Embryonic facial prominence (tissue), 1 donor: Measurements from ENCODE around the gene PIK3R3.

Experiments used
- DNase-seq: peaks from one replicate; pipeline ENCODE4 v3.0.0-alpha.2; 2016; ENCODE audit errors: extremely low spot score

PIK3R3 gene

DNA sequence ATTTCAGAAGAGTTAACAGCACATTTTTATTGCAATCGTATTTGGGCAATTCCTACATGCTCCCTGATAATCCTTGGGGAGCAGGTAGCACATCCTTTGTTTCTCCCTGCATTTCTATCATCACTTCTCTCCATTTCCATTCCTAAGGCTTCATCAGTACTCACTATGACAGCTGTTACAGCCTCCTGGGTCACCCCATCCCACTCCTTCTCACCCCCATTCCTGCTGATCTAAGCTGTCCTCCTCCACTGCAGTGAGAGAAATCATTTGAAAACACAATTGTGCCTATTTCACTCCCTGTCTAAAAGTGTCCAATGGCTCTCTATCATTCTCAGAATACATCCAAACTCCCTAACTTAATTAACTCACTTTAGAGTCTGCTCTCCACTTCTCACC is 25.5 kb upstream of the PIK3R3 start:
- no peak for DNase-seq

DNA sequence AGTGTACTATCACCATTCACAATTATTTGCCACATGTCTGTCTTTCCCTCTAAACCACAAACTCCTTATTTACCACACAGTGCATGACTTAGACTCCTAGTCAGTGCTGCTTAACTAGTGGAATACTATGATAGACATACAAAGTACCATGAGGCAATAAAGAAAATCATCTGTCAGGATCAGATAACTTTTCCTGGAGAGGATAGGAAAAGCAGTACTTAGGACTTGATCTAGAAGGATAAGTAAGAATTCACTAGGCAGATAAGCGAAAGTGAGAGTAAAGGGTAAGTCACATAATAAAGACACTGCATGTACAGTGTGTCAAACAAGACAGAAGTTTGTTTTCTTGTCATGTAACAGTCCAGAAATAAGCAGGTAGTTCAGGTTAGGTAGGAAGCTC is 21.3 kb upstream of the PIK3R3 start:
- DNase-seq, result no peak

DNA sequence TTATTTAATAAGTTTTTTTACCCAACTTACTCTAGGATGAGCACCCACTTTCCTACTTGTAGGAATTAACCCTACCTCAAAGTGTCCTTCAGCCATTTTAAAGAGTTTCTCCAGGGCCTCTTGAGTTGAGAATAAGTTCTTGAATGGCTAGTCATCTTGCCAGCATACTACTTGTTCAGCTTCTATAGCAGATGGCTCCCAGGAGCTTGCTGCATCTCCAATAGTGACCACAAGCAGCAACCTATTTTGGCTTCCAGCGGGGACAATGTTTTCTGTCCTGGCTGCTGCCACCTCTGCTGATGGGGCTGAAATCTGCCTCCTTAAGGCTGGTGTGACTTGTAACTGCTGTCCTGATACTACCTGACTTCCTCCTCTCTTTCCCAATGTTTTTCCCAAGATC is 20.8 kb upstream of the PIK3R3 start:
- no peak for DNase-seq

DNA sequence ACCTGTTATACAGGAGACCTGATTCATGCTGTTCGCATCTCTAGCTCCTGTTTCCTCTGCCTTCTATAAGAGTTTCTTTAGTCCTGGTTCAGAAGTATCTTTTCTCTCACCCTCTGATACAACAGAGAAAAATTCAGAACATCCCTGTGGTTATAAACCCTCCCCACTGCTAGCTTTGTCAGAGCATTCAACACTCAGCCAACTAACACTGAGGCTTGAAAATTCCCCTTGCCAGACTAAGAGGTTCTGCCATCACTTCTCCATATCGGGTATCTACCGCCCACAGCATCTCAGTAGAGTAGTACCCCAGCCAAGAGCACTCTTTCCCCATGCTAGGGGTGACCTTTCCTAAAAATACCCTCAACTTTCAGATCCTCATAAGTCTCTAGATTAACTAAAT is 19.6 kb upstream of the PIK3R3 start:
- no peak for DNase-seq

DNA sequence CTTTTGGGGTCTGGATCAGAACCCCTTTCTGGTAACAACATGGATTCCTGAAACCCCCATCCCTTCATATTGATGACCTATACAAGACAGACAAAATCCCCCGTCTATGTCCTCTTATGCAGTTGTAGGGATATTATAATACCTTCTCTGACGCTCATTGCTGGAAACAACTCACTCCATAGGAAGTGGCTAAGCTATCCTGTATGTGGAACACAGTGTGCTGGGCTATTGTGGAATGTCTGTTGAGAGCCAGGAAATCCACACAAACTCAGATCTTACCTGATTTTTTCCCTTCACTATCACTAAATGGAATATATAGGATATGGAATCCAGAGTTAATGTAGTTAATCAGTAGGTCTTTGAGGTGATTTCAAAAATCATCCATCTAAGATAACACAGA is 17.7 kb upstream of the PIK3R3 start:
- DNase-seq, result no peak

DNA sequence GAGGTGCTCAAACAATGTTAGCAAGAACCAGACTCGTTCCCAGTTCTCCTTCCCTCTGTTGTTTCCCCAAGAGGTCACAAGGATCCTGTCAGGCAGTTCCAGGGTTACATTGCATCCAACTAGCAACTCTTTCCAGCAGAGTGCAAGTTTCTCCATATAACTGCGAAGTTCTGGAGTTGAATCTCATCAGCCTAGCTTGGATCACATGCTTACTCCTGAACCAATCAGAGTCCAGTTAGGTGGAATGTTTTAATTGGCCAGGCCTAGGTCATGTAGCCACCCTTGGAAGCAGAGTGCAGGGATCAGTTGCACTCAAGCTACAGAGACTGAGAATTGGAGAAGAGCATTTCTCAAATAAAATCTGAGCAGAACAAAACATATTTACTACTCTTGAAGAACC is 15.9 kb upstream of the PIK3R3 start:
- DNase-seq, result no peak

DNA sequence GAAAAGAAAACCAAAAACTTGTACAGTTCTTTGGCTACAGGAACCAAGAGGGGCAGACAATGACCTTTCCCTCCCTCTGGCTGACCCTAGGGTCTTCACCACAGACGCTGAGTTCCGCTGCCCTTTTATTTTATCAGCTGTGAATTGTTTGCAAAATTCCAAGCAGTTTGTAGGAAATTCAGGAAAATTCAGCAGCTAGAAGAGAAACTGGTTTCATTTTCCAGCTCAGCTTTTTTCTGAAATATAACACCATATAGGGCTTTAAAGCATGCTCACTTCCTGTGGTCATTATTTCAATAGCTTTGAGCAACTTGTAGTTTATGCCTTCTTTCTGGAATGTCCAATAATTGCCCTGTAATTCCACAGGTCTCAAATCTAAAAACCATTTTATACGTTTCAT is 5.5 kb upstream of the PIK3R3 start:
- no peak for DNase-seq

DNA sequence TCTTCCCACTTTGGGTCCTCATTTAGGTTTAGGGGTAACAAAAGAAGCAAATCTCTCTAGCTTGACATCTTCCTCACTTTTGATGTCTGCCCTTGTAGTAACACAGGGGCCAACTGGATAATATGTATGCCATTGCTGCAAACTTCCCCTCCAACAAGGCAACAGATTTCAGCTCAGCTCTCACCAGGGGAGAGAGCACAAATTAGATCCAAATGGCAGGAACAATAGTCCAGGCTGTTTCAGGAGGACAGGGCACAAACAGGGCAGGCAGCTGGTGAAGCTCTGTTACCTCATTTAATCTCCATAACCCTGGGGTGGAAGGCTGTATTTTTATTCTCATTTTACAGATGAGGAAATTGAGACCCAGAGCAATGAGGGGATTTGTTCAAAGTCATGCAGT is 4.3 kb upstream of the PIK3R3 start:
- no peak for DNase-seq

DNA sequence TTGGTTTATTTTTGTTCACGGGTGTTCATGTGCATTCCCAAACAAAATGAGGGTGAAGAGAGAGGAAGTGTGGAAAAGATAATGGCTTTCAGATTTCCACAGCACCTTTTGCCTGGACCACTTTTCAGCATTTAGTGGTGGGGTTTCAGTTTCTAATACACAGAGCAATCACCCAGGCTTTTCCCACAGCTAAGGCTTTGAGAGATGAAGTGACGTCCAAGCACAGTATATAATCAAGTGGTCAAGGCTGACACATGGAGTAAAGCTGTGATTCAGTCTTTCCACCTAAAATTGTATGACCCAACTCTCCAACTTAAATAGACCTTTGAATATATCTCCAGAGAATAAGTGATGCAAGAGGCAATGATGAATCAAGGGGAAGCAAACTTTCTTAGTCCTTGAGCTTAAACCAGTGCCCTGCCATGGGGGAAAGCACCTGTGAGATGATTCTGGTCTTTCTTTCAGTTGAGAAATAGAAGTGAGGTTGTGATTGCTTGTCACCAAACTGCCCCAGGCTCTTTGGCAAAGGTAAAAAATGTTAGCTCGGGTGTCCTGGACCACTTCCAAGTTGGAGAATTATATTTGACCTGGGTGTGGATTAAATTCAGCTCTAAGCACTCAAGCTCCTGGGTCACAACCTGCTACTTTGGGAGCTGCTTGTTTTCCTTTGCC is 2.4 kb upstream of the PIK3R3 start:
- DNase-seq, result no peak

DNA sequence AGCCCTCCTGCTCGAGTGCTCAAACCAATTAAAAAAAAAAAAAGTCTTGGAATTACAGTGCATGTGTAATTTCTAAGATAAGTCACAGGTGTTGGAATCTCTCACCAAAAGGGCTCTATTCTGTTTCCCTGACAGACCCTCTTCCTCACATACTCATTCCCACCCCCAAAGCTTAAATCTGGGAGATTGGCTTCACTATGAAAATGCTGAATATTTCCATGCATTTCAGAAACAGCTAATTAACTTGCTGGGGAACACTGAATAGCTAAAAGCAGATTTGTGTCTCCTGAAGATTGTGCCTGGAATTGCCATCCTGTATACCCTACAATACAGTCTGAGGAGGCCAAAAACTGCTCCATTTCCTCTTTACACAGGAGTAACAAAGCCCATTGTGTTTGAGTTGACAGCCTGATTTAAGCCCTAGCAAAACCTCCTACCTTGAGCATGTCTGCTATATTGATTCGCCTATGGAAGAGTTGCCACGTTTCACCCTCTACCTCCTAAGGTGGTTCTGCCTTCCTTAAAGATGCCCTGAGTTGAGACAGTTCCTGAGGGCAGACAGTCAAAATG is 1.4 kb upstream of the PIK3R3 start:
- no peak for DNase-seq

DNA sequence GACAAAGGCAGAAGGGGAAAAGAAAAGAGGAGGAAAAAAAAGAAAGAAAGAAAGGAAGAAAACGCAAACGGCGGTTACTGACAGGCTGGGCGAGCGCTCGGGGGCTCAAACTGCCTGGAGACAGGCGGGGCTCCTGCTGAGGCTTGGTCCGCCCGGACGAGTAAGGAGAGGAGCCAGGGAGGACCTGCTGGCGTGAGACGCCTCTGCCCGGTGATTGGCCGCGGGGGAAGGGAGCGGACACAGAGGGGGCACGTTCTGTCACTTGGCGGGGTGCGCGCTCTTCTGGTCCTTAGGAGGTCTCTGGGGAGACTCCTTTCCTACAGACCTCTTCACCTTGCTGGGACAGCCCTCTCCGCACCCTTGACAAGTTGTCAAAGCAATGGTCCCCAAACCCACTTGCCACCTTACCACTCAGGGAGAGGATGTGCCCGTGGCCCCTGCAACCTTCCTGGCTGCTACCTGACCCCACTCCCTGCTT is 791 bp upstream of the PIK3R3 start:
- no peak for DNase-seq

DNA sequence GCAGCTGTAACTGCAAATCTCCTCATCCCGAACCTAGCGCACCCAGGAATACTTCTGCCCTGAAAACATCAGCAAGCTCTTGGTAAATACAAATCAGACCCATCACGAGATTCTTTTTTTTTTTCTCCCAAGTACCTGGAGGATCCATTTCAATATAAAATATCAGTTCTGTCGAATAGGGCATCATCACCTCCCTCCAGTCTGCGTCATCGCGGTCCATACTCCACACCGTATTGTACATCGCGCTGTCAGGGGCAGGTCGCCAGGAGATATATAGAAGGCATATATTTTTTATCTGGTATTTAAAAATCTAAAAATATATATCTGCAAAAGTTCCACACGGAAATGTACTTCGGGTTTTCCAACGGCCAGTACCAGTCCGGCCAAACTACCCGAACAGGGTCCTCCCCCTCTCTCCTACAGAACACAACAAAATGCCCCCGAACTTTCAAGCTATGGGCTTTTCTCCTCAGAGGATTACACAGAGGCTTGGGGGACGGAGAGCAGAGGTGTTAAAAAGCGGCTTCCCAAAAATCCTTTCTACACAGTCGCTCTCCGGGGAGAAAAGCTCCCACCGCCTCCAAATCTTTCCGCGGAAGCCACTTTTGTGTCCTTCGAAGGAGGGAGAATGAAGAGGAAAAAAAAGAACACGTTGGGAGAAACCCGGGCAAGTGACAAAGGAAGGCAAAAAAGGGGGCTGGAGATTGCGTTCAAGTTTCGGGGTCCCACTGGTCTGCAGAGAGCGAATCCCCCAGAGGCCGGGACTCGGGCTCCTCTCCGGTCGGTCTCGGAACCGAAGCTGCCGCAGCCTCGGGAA is 509 bp downstream of the PIK3R3 start:
- DNase-seq, result no peak

DNA sequence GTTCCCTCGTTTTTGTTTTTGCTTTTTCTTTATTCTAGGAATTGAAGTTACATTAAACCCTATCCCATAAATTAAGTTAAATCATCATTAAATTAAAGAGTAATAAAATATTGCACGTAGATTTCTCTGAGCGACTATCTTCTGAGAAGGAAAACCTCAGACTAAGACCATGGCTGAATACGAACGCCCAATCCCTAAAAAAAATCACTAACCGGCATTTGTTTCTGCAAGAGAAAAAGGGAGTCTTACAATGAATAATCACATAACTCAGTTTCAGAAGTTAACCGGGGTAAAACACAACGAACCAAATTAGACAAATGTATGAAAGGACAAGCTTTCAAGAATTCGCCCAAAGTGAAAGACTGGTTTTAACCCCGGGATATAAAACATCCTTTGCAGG is 1.3 kb downstream of the PIK3R3 start:
- DNase-seq, result no peak

DNA sequence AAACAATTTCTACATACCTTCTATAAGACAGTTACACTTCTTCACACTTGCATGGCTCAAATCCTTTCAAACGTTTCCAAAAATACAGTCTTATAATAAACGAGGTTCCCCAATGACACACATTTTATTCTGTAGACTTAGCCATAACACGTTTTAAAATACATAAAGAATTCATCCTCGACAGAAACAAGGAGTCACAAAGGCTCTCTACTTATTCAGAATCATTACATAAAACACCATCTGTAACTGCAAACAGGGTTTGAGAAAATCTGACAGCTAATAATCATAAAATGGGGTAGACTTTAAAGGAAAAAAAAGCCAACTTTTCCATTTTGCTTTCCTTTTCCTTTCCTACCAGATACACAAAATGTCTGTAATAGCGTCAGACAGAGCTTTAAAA is 1.8 kb downstream of the PIK3R3 start:
- no peak for DNase-seq

DNA sequence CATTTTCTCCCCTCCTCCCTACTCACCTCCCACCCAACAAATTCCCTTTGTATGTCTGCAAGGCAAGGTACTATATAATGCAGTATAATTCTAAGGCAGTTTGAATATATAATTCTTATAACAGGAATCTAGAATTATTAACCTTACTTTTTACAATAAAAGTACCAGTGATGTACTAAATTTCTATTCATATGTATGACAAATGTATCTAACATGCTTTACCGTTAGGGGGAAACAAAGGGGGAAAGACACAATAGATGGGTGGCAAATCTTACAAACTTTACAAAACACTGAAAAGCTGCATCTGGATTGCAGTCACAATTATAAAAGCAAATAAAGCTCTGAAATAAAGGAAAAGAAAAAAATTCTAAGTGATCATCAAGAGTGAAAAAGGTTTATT is 2.3 kb downstream of the PIK3R3 start:
- no peak for DNase-seq

DNA sequence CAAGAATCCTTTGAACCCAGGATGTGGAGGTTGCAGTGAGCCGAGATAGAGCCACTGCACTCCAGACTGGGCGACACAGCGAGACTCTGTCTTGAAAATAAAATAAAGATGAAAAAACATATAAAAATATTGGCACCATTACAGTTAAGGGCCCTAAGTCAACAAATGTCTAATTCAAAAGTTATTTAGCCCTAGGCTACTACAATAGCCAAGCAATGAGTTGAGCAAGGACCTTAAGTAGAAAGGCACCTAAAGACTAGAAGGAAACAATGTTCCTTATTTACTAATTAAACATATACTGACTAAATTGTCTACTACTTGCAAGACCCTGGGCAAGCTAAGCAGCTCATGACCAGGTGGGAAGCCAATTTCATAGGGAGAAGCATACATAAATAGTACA is 4.1 kb downstream of the PIK3R3 start:
- no peak for DNase-seq

DNA sequence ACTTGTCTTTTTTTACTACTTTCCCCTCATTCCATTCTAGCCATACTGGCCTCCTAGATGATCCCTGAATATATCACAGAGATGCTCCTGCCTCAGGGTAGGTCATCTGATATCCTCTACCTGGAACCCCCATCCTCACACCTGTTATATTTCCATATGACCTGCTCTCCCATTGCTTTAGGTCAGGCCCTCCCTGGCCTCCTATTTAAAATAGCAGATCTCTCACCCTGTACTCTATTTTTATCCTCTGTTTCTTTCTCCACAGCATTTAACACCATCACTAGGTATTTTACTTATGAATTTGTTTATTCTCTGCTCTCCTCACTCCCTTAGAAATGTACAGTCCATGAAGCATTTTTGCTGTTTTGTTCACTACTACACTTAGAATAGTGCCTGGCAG is 13.6 kb downstream of the PIK3R3 start:
- DNase-seq, result no peak

DNA sequence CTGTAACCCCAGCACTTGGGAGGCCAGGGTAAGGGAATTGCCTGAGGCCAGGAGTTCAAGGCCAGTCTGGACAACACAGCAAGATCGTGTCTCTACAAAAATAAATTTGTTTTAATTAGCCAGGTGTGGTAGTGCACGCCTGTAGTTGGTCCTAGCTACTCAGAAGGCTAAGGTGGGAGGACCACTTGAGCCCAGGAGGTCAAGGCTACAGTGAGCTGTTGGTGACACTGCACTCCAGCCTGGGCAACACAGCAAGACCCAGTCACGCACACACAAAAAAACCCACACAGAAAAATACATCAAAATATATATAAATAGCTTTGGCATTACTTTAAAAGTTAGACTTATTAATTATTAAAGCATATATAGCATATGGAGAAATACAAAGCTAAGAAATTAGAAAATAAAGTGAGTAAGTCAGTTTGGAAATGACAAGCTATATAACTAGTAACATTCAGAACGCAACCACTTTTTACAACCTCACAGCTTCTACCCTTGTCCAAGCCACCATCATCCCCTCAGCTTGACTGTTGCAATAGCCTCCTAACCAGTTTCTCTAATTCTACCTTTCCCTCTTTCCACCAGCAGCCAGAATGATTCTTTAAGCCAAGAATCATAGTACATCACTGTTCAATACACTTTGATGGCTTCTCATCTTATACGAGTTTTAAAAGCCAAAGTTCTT is 14.5 kb downstream of the PIK3R3 start:
- no peak for DNase-seq

DNA sequence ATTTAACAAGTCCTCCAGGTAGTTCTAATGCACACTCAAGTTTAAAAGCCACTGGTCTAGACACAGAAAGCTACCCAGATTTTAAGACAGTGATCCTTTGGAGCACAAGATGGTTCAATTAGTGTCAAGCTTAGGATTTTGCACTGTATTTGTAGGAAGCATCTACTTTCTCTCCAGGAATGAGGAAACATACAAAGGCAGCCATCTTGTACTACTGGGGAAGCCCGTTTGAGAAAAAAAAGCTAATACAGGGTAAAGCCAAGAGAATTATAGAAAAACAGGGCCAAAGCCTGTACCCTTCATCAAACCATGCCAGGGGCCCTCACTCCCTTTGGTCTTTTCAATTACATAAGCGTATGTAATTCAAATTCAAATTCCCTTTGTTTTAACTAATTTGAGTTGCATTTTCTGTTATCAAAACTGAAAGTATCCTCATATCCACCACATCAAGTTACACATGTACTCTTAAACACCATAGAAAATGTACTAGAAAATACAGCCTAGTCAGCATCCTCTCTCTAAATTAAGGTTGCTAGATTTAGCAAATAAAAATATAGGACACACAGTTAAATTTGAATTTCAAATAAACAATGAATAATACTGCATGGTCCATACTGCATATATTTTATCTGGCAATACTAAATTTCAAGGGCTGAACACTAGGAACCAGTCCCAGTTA is 17.4 kb downstream of the PIK3R3 start:
- DNase-seq, result no peak

DNA sequence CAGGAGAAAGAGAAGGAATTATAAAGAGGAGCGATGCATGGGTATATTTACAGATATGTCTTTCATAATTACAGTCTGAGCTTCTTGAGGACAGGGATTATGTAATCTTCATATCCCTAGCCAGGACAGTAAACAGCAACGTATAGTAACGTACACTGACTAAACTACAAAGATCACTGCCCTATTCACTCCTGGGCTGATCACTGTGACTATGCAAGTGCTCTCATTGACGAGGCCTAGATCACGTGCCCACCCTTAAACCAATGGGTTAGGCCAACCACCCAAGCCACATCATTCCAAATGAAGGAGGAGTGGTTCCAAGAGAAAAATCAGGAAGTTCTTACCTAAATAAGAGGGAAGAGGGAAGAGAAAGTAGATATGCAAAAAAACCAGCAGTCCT is 18.5 kb downstream of the PIK3R3 start:
- no peak for DNase-seq

DNA sequence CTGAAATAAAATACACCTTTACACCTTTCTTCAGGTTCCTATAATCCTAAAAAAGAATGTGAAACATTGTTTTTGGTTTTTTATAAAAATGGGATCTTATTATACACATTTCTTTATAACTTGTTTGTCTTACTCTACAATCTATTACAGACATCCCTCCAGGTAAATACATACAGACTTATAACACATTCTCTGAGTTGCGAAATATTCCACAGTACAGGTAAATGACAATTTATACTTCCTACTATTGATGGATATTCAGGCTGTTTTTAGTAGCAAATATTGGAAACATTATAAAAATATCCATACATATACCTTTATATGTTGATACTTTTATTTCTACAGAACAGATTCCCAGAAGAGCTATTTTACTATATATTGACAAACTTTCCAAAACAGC is 20.3 kb downstream of the PIK3R3 start:
- no peak for DNase-seq

DNA sequence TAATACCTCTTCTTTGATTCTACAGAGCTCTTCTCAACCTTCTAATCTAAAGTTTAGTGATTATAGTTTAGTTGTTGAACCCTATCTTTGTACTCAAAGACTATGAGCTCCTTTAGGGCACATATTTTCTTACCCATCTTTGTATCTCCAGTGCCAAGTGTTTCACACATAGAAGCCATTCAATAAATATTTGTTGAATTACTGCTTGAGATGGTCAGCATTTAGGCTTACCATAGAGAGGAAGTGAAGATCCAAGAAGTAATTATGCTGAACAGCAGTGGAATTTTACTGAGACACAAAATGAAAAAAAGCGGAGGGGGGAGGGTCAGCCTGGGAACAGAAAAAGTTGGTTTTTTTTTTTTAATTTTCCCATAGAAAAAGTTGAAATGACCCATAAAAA is 21.9 kb downstream of the PIK3R3 start:
- no peak for DNase-seq
